DOHH2 (cell line): Measurements from ENCODE around the gene PRSS56.

ENCODE experiments used
- EZH2phosphoT487 ChIP-seq: fragments of 200-600 bp; sonication (generic); IDR thresholded peaks from 2 replicates; pipeline ENCODE4 v1.6.1; 2017; ENCODE audit warnings: borderline replicate concordance, mild to moderate bottlenecking, antibody characterized with exemption, low read length, moderate library complexity, mixed read lengths
- TF ChIP-seq, protein P1 (sequence below): fragments of 200-600 bp; sonication (generic); IDR thresholded peaks from one replicate; pipeline ENCODE4 v1.5.1; 2014; ENCODE audit warnings: antibody characterized with exemption, mild to moderate bottlenecking, low read depth, low read length; ENCODE audit not compliant: poor library complexity, severe bottlenecking

DNA sequence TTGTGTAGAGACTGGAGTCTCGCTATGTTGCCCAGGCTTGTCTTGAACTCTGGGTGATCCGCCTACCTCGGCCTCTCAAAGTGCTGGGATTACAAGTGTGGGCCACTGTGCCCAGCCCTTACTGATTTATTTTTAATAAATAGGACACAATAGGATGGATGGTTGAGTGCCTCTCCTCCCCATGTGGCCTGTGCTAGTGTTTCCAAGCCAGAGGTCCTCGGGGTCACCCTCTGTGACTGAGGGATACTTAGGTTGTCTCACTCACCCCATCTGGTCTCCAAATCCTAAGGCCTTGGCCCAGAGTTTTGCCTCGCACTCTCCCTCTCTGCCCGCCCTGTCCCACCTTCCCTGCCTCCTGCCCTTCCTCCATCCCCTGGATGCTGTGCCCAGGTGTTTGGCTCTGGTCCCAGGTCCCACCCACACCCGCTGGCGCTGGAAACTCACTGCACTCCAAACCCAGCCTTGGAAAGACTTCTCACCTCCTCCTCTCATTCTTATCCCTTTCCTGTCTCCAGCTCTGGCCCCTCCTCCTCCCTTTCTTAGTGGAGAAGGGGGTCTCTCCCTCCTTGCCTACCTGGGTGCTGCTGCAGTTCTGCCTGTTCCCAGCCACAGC lies 27.8 kb upstream of the PRSS56 start:
- TF ChIP-seq, protein P1, sequence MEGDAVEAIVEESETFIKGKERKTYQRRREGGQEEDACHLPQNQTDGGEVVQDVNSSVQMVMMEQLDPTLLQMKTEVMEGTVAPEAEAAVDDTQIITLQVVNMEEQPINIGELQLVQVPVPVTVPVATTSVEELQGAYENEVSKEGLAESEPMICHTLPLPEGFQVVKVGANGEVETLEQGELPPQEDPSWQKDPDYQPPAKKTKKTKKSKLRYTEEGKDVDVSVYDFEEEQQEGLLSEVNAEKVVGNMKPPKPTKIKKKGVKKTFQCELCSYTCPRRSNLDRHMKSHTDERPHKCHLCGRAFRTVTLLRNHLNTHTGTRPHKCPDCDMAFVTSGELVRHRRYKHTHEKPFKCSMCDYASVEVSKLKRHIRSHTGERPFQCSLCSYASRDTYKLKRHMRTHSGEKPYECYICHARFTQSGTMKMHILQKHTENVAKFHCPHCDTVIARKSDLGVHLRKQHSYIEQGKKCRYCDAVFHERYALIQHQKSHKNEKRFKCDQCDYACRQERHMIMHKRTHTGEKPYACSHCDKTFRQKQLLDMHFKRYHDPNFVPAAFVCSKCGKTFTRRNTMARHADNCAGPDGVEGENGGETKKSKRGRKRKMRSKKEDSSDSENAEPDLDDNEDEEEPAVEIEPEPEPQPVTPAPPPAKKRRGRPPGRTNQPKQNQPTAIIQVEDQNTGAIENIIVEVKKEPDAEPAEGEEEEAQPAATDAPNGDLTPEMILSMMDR: no peak
- no peak for TF ChIP-seq EZH2phosphoT487
